ENCODE data around the gene CKM.

DNA sequence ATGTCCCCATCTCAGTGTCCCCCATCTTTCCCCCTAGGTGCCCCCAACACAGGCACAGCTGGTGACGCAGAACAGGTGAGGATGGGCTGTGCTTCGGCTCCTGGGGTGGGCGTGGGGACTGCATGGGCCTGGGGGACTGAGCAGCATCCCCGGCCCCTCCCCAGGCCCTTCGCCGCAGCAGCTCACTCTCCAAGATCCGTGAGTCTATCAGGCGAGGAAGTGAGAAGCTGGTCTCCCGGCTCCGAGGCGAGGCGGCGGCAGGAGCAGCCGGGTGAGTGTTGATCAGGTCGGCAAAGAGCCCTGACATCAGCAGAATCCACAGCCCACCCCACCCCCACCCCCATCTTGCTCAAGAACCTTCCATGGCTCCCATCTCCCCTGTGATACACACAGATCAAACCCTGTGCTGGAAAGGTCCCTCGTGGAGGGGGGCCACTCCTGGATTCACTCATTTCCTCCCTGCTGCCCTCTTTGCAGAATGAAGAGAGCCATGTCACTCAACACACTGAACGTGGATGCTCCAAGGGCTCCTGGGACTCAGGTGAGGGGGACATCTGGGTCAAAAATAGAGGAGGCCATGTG, 27.9 kb upstream of the CKM start:
- TF ChIP-seq POLR2A (IDR thresholded peaks at IDR 0.05; ENCODE audit: low read depth, low read length) (no peak), TAF1 (IDR thresholded peaks at IDR 0.05; ENCODE audit: borderline replicate concordance, low read depth, low read length) (no peak), POLR2AphosphoS5 (IDR thresholded peaks at IDR 0.05; ENCODE audit: low read depth, low read length) (no peak)

All from GM12892 (cell line).